Peyer's patch (tissue), 4 donors: ENCODE measurements around the gene SHC3. TPM values are rescaled to one million over a fixed set of nuclear protein-coding genes. Genes with fewer than 3 reads are reported as not detected.

Source experiments
- DNase-seq, 3 donors: peaks; one replicate each; pipeline ENCODE4 v3.0.0-alpha.2; 2017 to 2019
- H3K27ac ChIP-seq, 4 donors: fragments of 200-600 bp; sonication (generic); one replicate each; pipeline ENCODE4 v1.5.1; 2016 to 2019
- H3K27me3 ChIP-seq, 2 donors: fragments of 200-600 bp; sonication (generic); one replicate each; pipeline ENCODE4 v1.5.1; 2019
- H3K36me3 ChIP-seq, 3 donors: fragments of 200-600 bp; sonication (generic); one replicate each; pipeline ENCODE4 v1.5.1; 2016 to 2019
- H3K4me1 ChIP-seq, 4 donors: fragments of 200-600 bp; sonication (generic); one replicate each; pipeline ENCODE4 v1.5.1; 2016 to 2019
- H3K4me3 ChIP-seq, 4 donors: fragments of 200-600 bp; sonication (generic); 1 replicate in 3 of 4; 2 replicates in 1 of 4; pipeline ENCODE4 v1.5.1; 2016 to 2019; ENCODE audit warnings: mild to moderate bottlenecking in 1 of 4
- H3K9me3 ChIP-seq, 4 donors: fragments of 200-600 bp; sonication (generic); one replicate each; pipeline ENCODE4 v1.5.1; 2016 to 2019; ENCODE audit warnings: mild to moderate bottlenecking in 1 of 4
- CTCF ChIP-seq, 6 experiments: fragments of 450-650 bp in 4 of 6; fragments of 200-600 bp in 2 of 6; sonication (generic) in 1 of 6; IDR thresholded peaks; one replicate each; pipeline ENCODE4 v1.5.1; 2017 to 2019; ENCODE audit warnings: antibody characterized with exemption in 6 of 6, mild to moderate bottlenecking in 3 of 6, moderate library complexity in 1 of 6
- POLR2A ChIP-seq, 2 donors: fragments of 450-650 bp; IDR thresholded peaks; one replicate each; pipeline ENCODE4 v1.5.1; 2017; ENCODE audit warnings: antibody characterized with exemption in 2 of 2, mild to moderate bottlenecking in 2 of 2, moderate library complexity in 2 of 2
- total RNA-seq, 4 donors: library from RNA; depleted of rRNA; stranded (reverse); fragments of >200 nt; gene quantifications; one replicate each; pipeline ENCODE4 v1.1.0, GENCODE V29; 2016

The SHC3 gene
- total RNA-seq, 4 donors from 2014 or later = 0.88 to 5.0 (median 2.2) TPM

- H3K27me3 ChIP-seq = no peaks in the 10 kb centered on the region
- H3K36me3 ChIP-seq = no peaks in the 10 kb centered on the region
- H3K4me3 ChIP-seq = no peak overlapping the region
- no peaks in the 10 kb centered on the region for H3K9me3 ChIP-seq
- no peak overlapping the region for H3K27ac ChIP-seq
- peaks cover 0 to 13% (median 0%) of the 10 kb centered on the region in 4 donors for H3K4me1 ChIP-seq
- TF ChIP-seq POLR2A (IDR thresholded peaks at IDR 0.05) (no peak), CTCF (IDR thresholded peaks at IDR 0.05) (no peak)
- DNase-seq = no peak
These were observed 176.6 kb downstream of the SHC3 start for GRCh38 chr9:89001917-89002540.

DNA sequence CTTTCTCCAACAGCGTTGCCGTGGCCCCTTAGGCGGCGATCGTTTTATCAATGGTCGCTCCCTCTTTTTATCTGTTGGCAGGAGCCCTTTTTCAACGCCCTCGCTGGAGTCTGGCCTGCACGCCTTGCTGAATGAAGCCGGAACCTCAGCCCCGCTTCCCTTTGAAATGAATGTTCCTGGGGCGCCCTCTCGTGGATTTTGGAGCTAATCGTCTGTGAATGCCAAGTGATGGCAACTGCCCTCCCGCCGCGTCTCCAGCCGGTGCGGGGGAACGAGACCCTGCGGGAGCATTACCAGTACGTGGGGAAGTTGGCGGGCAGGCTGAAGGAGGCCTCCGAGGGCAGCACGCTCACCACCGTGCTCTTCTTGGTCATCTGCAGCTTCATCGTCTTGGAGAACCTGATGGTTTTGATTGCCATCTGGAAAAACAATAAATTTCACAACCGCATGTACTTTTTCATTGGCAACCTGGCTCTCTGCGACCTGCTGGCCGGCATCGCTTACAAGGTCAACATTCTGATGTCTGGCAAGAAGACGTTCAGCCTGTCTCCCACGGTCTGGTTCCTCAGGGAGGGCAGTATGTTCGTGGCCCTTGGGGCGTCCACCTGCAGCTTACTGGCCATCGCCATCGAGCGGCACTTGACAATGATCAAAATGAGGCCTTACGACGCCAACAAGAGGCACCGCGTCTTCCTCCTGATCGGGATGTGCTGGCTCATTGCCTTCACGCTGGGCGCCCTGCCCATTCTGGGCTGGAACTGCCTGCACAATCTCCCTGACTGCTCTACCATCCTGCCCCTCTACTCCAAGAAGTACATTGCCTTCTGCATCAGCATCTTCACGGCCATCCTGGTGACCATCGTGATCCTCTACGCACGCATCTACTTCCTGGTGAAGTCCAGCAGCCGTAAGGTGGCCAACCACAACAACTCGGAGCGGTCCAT, 177.4 kb downstream of the SHC3 start:
- peak overlapping the region in 2 of 4 donors; percentile 22 to 44 for H3K27ac ChIP-seq
- H3K9me3 ChIP-seq = no peaks in the 10 kb centered on the region
- H3K36me3 ChIP-seq = no peaks in the 10 kb centered on the region
- H3K4me1 ChIP-seq = peaks cover 0 to 13% (median 0%) of the 10 kb centered on the region in 4 donors
- H3K27me3 ChIP-seq = no peaks in the 10 kb centered on the region
- TF ChIP-seq POLR2A (IDR thresholded peaks at IDR 0.05) = no peak
- TF ChIP-seq CTCF (IDR thresholded peaks at IDR 0.05) = peak; percentile 29 to 71 (median 62)
- peak overlapping the region in 1 of 4 donors; percentile 21 for H3K4me3 ChIP-seq
- peak; percentile 60 to 89 (median 78) for DNase-seq

GRCh38 chr9:89000371-89000781, 178.2 kb downstream of the SHC3 start:
- no peak for TF ChIP-seq CTCF (IDR thresholded peaks at IDR 0.05)
- Histone ChIP-seq H3K27ac (peak overlapping the region in 2 of 4 donors; percentile 22 to 44), H3K4me1 (peaks cover 0 to 13% (median 0%) of the 10 kb centered on the region in 4 donors), H3K4me3 (no peak overlapping the region), H3K9me3 (no peaks in the 10 kb centered on the region), H3K27me3 (no peaks in the 10 kb centered on the region), H3K36me3 (no peaks in the 10 kb centered on the region)
- no peak for DNase-seq

DNA sequence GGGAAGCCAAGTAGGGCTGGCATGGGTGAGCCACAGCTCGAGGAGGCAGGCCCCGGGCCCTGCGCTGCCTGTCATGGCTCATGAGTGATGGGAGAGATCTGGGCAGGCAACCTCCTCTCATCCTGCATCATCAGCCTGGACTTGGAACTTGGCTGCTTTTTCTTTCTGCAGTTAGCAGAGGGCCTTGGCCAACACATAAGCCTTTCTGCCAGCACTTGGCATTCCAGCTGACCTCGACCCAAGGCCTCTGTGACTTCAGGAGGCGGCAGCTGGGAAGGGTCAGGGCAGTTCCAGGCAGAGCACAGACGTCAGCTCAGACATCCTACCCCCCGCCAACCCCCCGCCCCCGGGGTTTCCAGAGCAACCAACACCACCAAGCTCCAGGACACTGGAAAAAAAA, 179.7 kb downstream of the SHC3 start:
- Histone ChIP-seq H3K36me3 (no peaks in the 10 kb centered on the region), H3K27me3 (no peaks in the 10 kb centered on the region), H3K4me3 (no peak overlapping the region), H3K27ac (peak overlapping the region in 2 of 4 donors; percentile 3 to 69), H3K9me3 (no peaks in the 10 kb centered on the region), H3K4me1 (peaks cover 0 to 13% (median 0%) of the 10 kb centered on the region in 4 donors)
- TF ChIP-seq POLR2A (IDR thresholded peaks at IDR 0.05) (no peak), CTCF (IDR thresholded peaks at IDR 0.05) (no peak)
- DNase-seq = peak in 2 of 3 donors; percentile 25 to 60

DNA sequence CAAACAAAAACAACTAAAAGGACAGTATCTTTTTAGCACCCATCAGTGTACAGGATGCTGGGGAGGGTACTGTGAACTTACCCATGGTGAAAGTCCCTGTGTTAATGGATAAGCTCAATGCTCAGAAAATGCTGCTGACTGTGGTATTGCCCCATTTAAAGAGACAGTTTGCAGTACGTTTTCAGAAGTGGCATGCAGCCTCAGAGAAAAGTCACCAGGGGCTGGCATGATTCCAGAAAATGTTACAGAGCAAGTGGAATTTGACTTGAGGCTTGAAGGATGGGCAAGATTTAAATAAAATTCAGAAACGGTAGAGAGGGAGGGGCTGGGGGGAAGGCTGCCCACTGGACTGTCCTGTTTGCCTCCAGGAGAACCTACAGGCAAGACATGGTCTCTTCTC, 180.1 kb downstream of the SHC3 start:
- TF ChIP-seq POLR2A (IDR thresholded peaks at IDR 0.05) (no peak), CTCF (IDR thresholded peaks at IDR 0.05) (no peak)
- peak overlapping the region in 3 of 4 donors; percentile 3 to 69 (median 9) for H3K27ac ChIP-seq
- H3K27me3 ChIP-seq = no peaks in the 10 kb centered on the region
- no peaks in the 10 kb centered on the region for H3K36me3 ChIP-seq
- H3K9me3 ChIP-seq = no peaks in the 10 kb centered on the region
- peaks cover 0 to 13% (median 0%) of the 10 kb centered on the region in 4 donors for H3K4me1 ChIP-seq
- no peak for DNase-seq
- H3K4me3 ChIP-seq = no peak overlapping the region
